GM18951 (cell line): Measurements from ENCODE around the gene HARBI1.
"Not testable (repeated sequence)": the region's sequence is repeated elsewhere in the genome, so short reads cannot be mapped to it uniquely, and the experiment has no call there.

Experiments used
- POLR2A ChIP-seq: IDR thresholded peaks from 4 replicates; pipeline ENCODE4 v1.6.1; 2011; ENCODE audit warnings: mild to moderate bottlenecking; ENCODE audit not compliant: insufficient read length, insufficient read depth; ENCODE audit errors: extremely low read depth
- in situ Hi-C: fragments of 300-500 bp; cut with MboI; formaldehyde crosslinking; loops from one replicate; pipeline ENCODE4 v1.12.0; 2022; ENCODE audit warnings: low sequenced_read_pairs, mixed read lengths, inconsistent platforms; ENCODE audit not compliant: unreplicated experiment

HARBI1 gene

DNA sequence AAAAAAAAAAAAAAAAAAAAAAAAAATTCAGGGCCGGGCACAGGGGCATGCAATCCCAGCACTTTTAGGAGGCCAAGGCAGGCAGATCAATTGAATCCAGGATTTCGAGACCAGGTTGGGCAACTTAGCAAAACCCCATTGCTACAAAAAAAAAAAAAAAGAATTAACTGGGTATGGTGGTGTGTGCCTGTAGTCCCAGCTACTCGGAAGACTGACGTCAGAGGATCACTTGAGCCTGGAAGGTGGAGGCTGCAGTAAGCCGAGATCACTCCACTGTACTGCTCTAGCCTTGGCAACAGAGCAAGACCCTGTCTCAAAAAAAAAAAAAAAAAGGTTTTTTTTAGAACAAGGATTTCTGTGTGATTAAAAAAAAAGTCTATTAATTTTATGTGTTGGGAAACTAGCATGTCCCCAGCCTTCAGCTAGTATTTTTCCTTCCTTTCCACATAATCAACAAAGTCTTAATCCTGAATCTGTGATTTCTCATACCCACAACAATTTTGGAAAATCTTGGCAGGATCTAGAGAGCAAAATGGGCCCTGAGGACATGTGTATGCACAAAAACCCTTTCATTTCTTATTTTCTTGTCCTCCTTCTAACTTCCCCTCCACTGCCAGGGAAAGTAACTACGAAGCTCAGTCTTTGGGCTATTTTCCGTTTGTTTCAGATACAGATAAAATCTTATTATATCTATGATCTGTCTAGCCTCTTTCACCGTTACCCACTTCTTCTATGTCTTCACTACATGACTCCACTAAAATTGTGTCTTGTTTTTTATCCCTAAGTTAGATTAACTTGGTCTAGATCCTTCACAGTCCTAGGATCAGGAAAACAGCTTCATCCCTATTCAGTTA, 17.5 kb downstream of the HARBI1 start:
- no peak for TF ChIP-seq POLR2A
- in situ Hi-C loops = no loop called here

DNA sequence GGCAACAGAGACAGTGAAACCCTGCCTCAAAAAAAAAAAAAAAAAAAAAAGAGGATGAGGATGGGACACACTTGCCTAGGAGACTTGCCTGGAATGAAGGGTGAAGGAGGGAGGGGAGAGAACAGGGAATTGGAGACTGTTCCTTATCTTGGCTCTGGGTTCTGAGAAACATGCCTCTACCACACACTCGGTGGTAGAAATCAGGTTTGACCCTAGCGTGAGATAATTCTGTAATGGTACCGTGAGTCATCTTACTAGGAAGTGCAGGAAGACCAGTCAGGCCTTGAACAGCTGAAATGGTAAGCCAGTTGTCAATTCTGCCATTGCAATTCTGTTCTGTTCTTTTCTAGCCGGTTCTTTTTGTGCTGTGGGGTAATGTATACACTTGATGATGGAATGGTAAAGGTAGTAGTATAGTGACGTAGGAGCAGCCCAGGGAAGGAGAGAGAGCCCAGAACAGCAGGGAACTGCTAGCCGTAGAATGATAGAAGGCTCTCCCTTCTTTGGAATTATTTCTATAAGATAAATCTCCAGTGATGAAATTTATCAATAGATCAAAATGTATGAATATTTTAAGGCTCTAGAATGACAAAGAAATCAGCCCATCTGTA, 19.3 kb downstream of the HARBI1 start:
- in situ Hi-C loops = no loop called here
- TF ChIP-seq POLR2A = no peak

DNA sequence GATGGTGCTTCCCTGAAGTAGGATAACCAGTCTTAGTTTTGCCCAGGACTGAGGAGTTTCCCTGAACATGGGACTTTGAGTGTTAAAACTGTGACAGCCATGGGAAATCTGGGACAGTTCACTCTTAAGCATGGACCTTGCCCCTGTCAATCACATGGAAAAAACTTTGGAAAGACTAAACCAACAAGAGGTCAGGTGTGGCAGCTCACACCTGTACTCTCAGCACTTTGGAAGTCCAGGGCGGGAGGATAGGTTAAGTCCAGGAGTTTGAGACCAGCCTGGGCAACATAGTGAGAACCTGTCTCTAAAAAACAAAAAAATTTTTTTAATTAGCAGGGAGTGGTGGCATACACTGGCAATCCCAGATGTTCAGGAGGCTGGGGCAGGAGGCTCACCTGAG, 19.9 kb downstream of the HARBI1 start:
- in situ Hi-C loops = no loop called here

DNA sequence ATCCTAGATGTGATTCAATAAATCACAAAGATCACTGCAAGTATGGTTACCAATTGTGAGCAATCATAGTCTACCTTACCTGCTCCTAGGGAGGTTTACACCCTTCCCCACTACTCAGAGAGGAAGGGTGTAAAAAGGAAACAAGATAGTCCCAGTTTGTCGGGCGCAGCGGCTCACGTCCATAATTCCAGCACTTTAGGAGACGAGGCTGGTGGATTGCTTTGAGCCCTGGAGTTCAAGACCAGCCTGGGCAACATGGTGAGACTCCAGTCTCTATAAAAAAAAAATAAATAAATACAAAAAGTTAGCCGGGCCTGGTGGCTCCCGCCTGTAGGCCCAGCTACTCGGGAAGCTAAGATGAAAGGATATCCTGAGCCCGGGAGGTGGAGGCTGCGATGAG, 22.2 kb downstream of the HARBI1 start:
- no peak for TF ChIP-seq POLR2A
- in situ Hi-C loops = no loop called here

More for the DNA sequence above, 19.9 kb downstream of the HARBI1 start:
- TF ChIP-seq POLR2A = no peak

DNA sequence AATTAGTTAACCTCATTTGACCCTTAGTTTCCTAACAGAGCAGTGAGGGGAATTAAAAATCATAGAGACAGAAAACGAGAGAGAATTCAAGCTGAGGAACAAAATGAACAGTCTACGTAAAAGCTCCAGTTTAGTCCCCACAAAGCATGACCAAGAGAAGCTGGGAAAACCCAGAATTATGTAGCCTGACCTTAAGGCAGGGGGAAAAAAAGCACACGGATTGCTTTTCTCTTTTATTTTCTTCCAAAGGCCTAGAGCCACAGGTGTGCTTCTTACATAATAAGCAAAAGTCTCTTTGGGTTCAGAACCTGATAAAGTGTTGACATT, 22.7 kb downstream of the HARBI1 start:
- no peak for TF ChIP-seq POLR2A
- in situ Hi-C loops = no loop called here

DNA sequence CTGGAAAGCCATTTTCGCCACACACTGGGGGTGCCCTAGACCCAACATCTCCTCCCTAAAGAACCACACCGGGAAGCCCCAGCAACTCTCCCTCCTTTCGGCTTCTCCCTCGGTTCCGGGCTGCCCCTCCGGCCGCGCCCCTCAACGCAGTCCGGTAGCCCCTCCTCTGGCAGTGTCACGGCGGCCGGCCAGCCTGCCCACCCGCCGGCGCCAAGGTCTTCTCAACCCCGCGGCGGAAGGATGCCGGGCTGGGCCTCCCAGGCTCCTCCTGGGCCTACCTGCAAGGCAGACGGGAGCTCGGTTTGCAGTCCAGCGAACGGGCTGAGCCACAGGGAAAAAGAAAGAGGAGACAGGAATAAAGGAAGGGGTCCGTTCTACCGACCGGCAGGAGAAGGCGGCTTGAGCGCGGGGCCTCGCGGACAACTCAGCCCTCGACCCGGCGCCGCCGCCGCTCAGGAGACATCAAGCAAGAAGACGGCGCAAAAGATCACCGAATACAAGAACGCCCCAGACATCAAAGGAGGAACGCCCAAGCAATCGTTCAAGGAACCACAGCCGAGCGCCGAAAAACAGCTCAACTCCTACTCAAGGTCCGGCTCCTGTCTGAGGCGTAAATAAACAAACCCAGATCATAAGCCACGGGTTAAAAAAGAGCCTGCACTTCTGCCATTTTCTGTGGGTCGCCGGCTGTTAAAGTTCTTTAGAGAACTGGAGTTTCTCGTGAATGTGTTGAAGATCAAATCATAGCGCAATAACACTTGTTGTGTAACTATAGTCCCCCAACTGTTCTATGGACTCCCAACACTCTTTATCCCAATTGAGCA, 23.3 kb downstream of the HARBI1 start, which contains the start of gene AMBRA1:
Gene AMBRA1 (minus strand): TSS at position 474 of the 824 bp plus-strand sequence. CDS start 45,643 bp downstream, outside the sequence.
- in situ Hi-C loops = no loop called here
- TF ChIP-seq POLR2A = peak; percentile 75

DNA sequence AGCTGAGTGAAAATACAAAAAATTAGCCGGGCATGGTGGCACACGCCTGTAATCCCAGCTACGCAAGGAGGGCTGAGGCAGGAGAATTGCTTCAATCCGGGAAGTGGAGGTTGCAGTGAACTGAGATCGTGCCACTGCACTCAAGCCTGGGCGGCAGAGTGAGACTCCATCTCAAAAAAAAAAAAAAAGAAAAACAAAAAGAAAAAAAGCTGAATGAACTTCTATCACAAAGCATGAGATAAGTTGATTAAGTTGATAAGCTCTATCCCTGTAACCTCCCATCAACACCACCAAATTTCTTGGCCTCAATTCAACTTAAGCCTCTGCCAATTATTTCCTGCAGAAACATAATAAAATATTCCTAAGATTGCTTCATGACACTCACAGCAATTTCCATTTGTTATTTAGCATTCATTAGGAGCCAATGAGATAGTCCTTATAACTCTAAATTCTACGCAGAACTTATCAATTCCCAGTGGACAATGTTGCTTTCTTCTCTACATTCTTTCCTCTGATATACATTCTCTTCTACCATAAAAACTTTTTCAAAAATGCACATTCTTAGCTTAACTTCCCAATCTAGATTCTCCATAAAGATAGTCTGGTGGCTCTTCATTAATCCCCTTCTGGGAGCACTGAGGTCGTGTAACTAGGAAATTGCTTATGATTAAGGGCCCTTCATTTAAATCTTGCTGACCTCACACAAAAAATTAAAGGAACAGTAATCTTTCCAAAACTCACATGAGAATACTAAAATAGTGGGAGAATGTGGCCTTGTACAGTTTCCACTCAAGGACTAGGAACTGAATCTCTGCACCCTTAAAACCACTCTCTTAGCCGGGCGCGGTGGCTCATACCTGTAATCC, 26.1 kb downstream of the HARBI1 start:
- TF ChIP-seq POLR2A = no peak

DNA sequence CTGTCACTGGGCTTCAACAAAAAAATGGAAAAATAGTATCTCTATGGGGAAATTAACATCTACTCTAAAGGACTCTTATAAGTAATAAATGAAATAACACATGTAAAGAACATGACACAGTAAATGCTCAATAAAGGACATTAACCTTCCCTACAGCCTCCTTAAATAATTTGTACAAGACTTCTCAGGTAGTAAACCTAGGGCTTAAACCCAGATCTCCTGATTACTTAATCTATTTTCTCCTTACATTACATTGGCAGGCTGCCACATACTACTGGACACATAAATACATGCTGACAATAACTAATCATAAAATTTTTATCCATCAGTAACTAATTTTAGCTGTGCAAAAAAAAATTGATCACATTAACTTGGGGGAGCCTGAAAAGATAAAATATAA, 28.1 kb downstream of the HARBI1 start:
- in situ Hi-C loops = no loop called here
- no peak for TF ChIP-seq POLR2A

More for the DNA sequence above, 26.1 kb downstream of the HARBI1 start:
- in situ Hi-C loops = no loop called here

DNA sequence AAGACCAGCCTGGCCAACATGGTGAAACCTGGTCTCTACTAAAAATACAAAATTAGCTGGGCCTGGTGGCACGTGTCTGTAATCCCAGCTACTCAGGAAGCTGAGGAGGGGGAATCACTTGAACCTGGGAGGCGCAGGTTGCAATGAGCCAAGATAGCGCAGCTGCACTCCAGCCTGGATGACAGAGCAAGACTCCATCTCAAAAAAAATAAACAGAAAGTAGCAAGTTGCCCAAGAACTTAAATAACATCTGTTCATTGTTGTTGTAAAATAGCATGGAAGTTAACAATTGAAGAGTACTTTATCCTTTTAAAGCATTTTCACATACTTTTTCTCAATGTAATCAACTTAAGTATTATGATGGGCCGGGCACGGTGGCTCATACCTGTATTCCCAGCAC, 28.9 kb downstream of the HARBI1 start:
- in situ Hi-C loops = no loop called here
- TF ChIP-seq POLR2A = no peak

DNA sequence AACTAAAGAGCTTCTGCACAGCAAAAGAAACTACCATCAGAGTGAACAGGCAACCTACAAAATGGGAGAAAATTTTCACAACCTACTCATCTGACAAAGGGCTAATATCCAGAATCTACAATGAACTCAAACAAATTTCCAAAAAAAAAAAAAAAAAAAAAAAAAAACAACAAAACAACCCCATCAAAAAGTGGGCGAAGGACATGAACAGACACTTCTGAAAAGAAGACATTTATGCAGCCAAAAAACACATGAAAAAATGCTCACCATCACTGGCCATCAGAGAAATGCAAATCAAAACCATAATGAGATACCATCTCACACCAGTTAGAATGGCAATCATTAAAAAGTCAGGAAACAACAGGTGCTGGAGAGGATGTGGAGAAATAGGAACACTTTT, 33.5 kb downstream of the HARBI1 start:
- in situ Hi-C loops = not testable (repeated sequence)

DNA sequence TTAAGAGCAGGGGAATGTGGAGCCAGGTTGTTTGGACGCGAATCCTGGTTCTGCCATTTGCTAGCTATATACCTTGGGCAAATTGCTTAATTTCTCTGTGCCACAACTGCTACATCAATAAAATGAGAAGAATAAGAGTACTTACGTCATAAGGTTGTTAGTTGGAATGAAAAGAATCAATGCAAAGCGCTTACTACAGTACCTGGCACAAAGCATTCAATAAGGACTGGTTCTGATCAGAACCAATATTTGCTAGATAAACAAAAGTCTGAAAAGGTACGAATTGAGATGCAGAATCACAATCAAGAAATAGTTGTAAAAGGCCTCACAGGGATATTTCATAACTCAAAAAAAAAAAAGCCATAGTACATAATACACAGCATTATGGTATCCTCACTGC, 34.4 kb downstream of the HARBI1 start:
- TF ChIP-seq POLR2A = no peak
- in situ Hi-C loops = no loop called here

DNA sequence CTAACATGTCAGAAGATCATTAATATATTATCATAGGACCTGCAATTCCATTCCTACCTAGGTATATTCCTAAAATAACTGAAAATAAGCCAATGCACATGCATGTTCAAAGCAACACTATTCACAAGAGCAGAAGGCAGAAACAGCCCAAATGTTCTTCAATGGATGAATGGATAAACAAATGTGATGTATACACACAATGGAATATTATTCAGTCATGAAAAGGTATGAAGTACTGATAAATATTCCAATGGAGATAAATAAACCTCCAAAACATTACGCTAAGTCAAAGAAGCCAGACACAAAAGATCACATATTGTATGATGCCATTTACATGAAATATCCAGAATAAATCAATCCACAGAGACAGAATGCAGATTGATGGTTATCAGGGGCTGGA, 40.0 kb downstream of the HARBI1 start:
- in situ Hi-C loops = no loop called here
- TF ChIP-seq POLR2A = no peak

DNA sequence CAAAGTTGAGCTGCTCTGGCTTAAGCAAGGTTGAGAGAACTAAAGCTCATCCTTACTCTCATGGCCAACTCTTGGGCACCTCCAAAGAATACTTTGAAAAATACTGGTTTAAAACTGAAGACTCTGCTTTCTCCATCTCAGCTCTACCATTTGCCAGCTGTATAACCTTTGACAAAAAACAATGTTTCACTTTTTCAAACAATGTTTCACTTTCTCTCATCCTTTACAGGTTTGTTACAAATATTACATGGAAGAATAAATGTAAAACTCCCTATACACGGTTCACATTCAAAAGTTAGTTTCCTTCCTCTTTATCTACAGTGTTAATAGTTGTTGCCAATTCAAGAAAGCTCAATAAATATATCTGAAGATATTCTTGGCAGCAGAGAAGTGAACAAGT, 42.4 kb downstream of the HARBI1 start:
- no peak for TF ChIP-seq POLR2A
- in situ Hi-C loops = no loop called here
